Ovary (tissue), 9 donors: ENCODE data around the gene GK. TPM values are rescaled to one million over a fixed set of nuclear protein-coding genes. Genes with fewer than 3 reads are reported as not detected.

Experiments used
- DNase-seq, 5 donors: peaks; one replicate each; pipeline ENCODE4 v3.0.0-alpha.2; 2019 to 2020
- H3K27ac ChIP-seq, 2 donors: fragments of 200-600 bp; one replicate each; pipeline versions ENCODE4 v1.5.1 to v1.8.0; 2019 to 2022
- H3K27me3 ChIP-seq: fragments of 200-600 bp; one replicate; pipeline ENCODE4 v1.8.0; 2022
- H3K36me3 ChIP-seq: fragments of 200-600 bp; sonication (generic); one replicate; pipeline ENCODE4 v1.5.1; 2019
- H3K4me1 ChIP-seq: one replicate; pipeline ENCODE4 v1.8.1; 2013; ENCODE audit warnings: mild to moderate bottlenecking, moderate library complexity; ENCODE audit not compliant: insufficient read depth
- H3K4me3 ChIP-seq: fragments of 200-600 bp; sonication (generic); one replicate; pipeline ENCODE4 v1.5.1; 2017
- H3K9me3 ChIP-seq, 2 donors: fragments of 200-600 bp in 1 of 2; sonication (generic) in 1 of 2; one replicate each; pipeline versions ENCODE4 v1.5.1 to v1.8.1; 2013 to 2019; ENCODE audit warnings: mild to moderate bottlenecking in 1 of 2, moderate library complexity in 1 of 2
- CTCF ChIP-seq, 3 donors: fragments of 450-650 bp in 2 of 3; fragments of 200-600 bp in 1 of 3; IDR thresholded peaks; one replicate each; pipeline versions ENCODE4 v1.5.1 to v1.8.0; 2016 to 2022; ENCODE audit warnings: antibody characterized with exemption in 3 of 3, mild to moderate bottlenecking in 1 of 3
- EP300 ChIP-seq: sonication (generic); formaldehyde crosslinking; IDR thresholded peaks from one replicate; pipeline ENCODE4 v1.6.1; 2017; ENCODE audit warnings: antibody characterized with exemption
- POLR2A ChIP-seq: fragments of 450-650 bp; IDR thresholded peaks from one replicate; pipeline ENCODE4 v1.6.1; 2017; ENCODE audit warnings: antibody characterized with exemption, mild to moderate bottlenecking, moderate library complexity
- WGBS, 3 donors: extraction: QIAGEN DNeasy Blood & Tissue Kit in 1 of 3; methylation state at CpG; one replicate each; pipeline versions ENCODE4 v1.1.5 to v1.1.7; 2013 to 2017; 5-methylcytosine and 5-hydroxymethylcytosine counted together
- intact Hi-C, 4 donors: fragments of 100-400 bp; cut with DNase I; formaldehyde crosslinking; loops; one replicate each; pipeline versions ENCODE4 v1.11.0 to v1.15.1; 2022 to 2023
- polyA plus RNA-seq, 2 donors: library from polyadenylated mRNA; stranded (reverse); fragments of 200-250 nt in 1 of 2; fragments of 350-450 nt in 1 of 2; fragmentation: Illumina TruSeq in 1 of 2; extraction: RNeasy Lipid Tissue Mini Kit (QIAGEN cat#74804) in 1 of 2; gene quantifications; one replicate each; pipeline ENCODE4 v1.2.3, GENCODE V29; 2013 to 2014
- total RNA-seq, 7 donors: library from RNA; depleted of rRNA in 2 of 7; stranded (reverse); fragments of >200 nt in 2 of 7; fragmentation: NEBNext Ultra II Directional in 3 of 7; extraction: Animal tissue kit (Norgen Biotek cat#: 25700) in 3 of 7; gene quantifications; one replicate each; pipeline versions ENCODE4 v1.1.0 to v1.2.4, GENCODE V29; 2016 to 2023
- donor health status: DM: no; HTN: no; CAD: no; lungs with moderate emphysema.
- donor health status: DM: no; HTN: no; CAD: no.
- donor health status: Bipolar disorder and iron deficiency.
- donor health status: DM: yes; HTN: yes; CAD: no.
- donor health status: DM: no; HTN: no; CAD: no.
- donor health status: DM: yes; HTN: yes; CAD: no.

The GK gene
- total and polyA plus RNA-seq, 9 donors = 2.1 to 6.7 (median 5.3) TPM

DNA sequence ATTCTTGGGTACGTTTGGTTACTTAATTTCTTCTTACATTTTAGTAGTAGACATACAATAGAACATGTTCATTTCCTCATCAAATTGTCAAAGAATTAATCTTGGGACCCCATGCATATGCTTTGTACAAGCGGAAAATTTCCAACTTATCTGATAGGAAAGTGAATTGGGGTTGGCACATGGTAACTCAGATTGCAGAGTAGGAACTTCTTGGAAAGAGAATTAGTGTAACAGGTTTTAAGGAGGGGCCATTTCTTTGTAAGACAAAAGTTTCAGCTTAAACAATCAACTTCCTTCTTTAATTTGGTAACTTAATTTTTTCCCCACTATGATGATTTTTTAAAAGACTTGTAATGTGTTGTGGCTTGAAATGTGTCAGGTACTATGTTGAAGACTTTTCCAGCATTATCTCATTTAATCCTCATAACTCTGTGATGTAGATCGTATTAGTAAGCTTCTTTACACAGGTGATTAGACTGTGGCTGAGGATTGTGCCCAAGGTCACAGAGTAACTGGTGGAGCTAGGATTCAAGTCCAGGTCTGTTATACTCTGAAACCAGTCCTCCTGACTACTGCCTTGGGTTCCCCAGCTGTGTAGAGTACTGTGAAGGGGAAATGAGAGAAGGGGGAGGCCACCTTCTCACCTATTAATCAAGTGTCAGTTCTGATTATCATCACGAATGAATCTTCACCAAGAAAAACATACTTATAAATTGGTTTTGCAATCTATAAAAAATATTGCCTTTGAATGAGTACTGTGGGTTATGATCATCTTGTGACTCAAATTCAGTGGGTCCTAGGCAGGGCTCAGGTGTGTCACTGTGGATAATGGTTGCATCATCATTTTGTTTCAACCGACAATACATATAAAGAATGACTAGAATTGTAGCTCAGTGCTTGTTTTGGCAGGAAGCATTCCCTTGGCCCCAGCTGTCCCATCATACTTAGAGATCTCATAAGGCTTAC lies 4.3 kb downstream of the GK start:
- Histone ChIP-seq H3K4me1 (no peaks in the 10 kb centered on the region), H3K9me3 (no peaks in the 10 kb centered on the region), H3K27ac (no peak overlapping the region), H3K4me3 (no peak overlapping the region), H3K36me3 (no peaks in the 10 kb centered on the region), H3K27me3 (no peaks in the 10 kb centered on the region)
- 74 to 78% (median 76%) methylated on average over 5 of the region's 5 CpGs for WGBS, 3 donors
- no peak for TF ChIP-seq CTCF (IDR thresholded peaks at IDR 0.05)
- no peak for TF ChIP-seq POLR2A
- no peak for TF ChIP-seq EP300
- intact Hi-C loops = no loop called here
- no peak for DNase-seq

GRCh38 chrX:30659421-30659820 lies 6.2 kb downstream of the GK start:
- H3K4me1 ChIP-seq = no peaks in the 10 kb centered on the region

GRCh38 chrX:30661228-30661627 lies 8.0 kb downstream of the GK start:
- 83 to 86% (median 85%) methylated on average over 6 of the region's 6 CpGs for WGBS, 3 donors
- DNase-seq = no peak
- Histone ChIP-seq H3K27me3 (no peaks in the 10 kb centered on the region), H3K9me3 (no peaks in the 10 kb centered on the region), H3K4me3 (no peak overlapping the region), H3K36me3 (no peaks in the 10 kb centered on the region), H3K27ac (no peak overlapping the region), H3K4me1 (no peaks in the 10 kb centered on the region)
- intact Hi-C loops = no loop called here
- TF ChIP-seq POLR2A (no peak), CTCF (IDR thresholded peaks at IDR 0.05) (no peak), EP300 (no peak)

More at GRCh38 chrX:30659421-30659820, 6.2 kb downstream of the GK start:
- TF ChIP-seq CTCF (IDR thresholded peaks at IDR 0.05) (no peak), EP300 (no peak), POLR2A (no peak)
- no peaks in the 10 kb centered on the region for H3K27me3 ChIP-seq
- no peaks in the 10 kb centered on the region for H3K9me3 ChIP-seq
- intact Hi-C loops = no loop called here
- no peaks in the 10 kb centered on the region for H3K36me3 ChIP-seq
- no peak overlapping the region for H3K4me3 ChIP-seq
- no peak for DNase-seq
- H3K27ac ChIP-seq = no peak overlapping the region
- 78 to 81% (median 81%) methylated on average over 2 of the region's 2 CpGs for WGBS, 3 donors

DNA sequence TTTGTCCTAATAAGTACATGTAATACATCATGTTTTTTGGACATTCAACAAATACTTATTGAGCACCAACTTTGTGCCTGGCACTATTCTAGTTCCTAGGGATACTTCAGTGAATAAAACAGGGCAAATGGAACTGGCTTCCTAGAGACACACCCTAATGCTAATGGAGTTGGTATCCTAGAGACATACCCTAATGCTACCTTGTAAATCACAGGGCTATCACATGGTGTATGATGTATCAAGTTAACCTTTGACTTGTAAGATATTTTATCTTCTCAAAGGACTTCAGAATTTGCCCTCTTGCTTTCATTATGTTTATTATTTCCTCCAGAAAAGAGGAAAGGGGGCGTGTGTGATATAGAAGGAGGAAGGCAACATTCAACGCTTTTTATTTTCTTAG lies 10.1 kb downstream of the GK start:
- TF ChIP-seq CTCF (IDR thresholded peaks at IDR 0.05) (no peak), EP300 (no peak), POLR2A (no peak)
- no peaks in the 10 kb centered on the region for H3K36me3 ChIP-seq
- intact Hi-C loops = no loop called here
- no peaks in the 10 kb centered on the region for H3K4me1 ChIP-seq
- no peaks in the 10 kb centered on the region for H3K27me3 ChIP-seq
- no peak for DNase-seq
- H3K27ac ChIP-seq = no peak overlapping the region
- H3K4me3 ChIP-seq = no peak overlapping the region
- WGBS, 3 donors = 70 to 78% (median 76%) methylated on average over 2 of the region's 2 CpGs
- H3K9me3 ChIP-seq = no peaks in the 10 kb centered on the region
